ENCODE data around the gene TPCN2. TPM values are rescaled to one million over a fixed set of nuclear protein-coding genes. Genes with fewer than 3 reads are reported as not detected.

TPCN2 gene
- total RNA-seq, 4 donors from 2014 or later, result 27.1 to 36.1 (median 31.3) TPM

DNA sequence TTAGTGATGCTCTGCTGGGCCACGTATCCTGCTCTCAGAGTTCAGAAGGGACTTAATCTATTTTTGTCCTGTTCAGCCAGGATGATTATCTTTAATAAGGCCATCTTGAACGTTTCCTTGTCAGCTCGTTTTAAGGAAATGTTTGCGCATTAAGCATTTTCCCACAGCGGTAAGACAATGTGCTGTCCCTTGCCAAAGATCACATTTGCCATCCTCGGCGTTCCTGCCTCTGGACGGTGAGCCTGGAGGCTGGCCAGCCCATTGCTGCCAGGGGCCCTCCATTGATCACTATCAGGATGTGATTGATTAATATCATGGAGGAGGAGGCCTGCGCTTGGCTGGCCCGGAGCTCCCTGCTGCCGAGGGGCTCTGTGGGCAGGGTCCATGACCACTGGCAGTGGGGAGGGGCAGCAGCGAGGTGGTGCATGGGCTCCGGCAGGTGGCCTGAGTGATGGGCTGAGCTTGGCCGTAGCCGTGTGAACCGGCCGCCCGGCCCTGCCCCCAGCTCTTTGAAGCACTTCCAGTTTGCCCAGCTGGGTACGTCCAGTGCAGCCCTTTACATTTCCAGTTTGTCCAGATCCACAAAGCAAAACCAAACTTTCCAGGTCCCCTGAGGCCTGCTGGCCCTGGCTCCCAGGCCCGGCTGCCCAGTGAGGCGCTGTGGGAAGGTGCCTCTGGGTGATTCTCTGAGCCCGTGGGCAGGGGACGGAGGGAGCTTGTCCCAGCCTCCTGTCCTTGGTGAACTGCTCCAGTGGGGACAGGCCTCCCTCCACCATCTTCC is 57.5 kb downstream of the TPCN2 start:
- H3K36me3 ChIP-seq, result peaks cover 0 to 21% (median 0%) of the 10 kb centered on the region in 3 donors
- DNase-seq (ENCODE audit: low spot score in 2 of 2), result no peak
- 70% methylated on average over 17 to 23 of the region's 23 CpGs for WGBS, 2 donors
- H3K9me3 ChIP-seq, result peaks cover 0 to 3% (median 0%) of the 10 kb centered on the region in 4 donors
- H3K27ac ChIP-seq, result no peak overlapping the region
- no peak overlapping the region for H3K4me3 ChIP-seq
- H3K4me1 ChIP-seq, result peaks cover 0 to 12% (median 0%) of the 10 kb centered on the region in 4 donors
- TF ChIP-seq, protein P1, sequence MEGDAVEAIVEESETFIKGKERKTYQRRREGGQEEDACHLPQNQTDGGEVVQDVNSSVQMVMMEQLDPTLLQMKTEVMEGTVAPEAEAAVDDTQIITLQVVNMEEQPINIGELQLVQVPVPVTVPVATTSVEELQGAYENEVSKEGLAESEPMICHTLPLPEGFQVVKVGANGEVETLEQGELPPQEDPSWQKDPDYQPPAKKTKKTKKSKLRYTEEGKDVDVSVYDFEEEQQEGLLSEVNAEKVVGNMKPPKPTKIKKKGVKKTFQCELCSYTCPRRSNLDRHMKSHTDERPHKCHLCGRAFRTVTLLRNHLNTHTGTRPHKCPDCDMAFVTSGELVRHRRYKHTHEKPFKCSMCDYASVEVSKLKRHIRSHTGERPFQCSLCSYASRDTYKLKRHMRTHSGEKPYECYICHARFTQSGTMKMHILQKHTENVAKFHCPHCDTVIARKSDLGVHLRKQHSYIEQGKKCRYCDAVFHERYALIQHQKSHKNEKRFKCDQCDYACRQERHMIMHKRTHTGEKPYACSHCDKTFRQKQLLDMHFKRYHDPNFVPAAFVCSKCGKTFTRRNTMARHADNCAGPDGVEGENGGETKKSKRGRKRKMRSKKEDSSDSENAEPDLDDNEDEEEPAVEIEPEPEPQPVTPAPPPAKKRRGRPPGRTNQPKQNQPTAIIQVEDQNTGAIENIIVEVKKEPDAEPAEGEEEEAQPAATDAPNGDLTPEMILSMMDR (IDR thresholded peaks at IDR 0.05), result no peak
- TF ChIP-seq POLR2A (IDR thresholded peaks at IDR 0.05) (no peak), EP300 (IDR thresholded peaks at IDR 0.05) (no peak)
- no peaks in the 10 kb centered on the region for H3K27me3 ChIP-seq

DNA sequence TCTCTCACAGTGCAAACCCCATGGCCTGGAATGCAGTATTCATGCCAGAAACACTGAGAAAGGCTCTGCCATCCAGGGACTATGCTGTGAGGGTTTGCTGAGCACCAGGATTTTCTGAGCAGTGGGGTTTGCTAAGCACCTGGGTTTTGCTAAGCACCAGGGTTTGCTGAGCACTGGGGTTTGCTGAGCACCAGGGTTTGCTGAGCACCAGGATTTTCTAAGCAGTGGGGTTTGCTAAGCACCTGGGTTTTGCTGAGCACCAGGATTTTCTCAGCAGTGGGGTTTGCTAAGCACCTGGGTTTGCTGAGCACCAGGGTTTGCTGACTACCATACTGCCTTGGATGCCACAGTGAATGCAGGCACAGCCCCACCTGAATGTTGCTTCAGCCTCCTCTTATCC is 58.7 kb downstream of the TPCN2 start:
- no peak for TF ChIP-seq EP300 (IDR thresholded peaks at IDR 0.05)
- no peak for TF ChIP-seq POLR2A (IDR thresholded peaks at IDR 0.05)
- TF ChIP-seq, protein P1 (IDR thresholded peaks at IDR 0.05), result no peak
- DNase-seq (ENCODE audit: low spot score in 2 of 2), result no peak
- no peak overlapping the region for H3K4me3 ChIP-seq
- peaks cover 0 to 3% (median 0%) of the 10 kb centered on the region in 4 donors for H3K9me3 ChIP-seq
- H3K4me1 ChIP-seq, result peaks cover 0 to 10% (median 0%) of the 10 kb centered on the region in 4 donors
- H3K27me3 ChIP-seq, result no peaks in the 10 kb centered on the region
- H3K27ac ChIP-seq, result no peak overlapping the region
- peaks cover 0 to 21% (median 0%) of the 10 kb centered on the region in 3 donors for H3K36me3 ChIP-seq

DNA sequence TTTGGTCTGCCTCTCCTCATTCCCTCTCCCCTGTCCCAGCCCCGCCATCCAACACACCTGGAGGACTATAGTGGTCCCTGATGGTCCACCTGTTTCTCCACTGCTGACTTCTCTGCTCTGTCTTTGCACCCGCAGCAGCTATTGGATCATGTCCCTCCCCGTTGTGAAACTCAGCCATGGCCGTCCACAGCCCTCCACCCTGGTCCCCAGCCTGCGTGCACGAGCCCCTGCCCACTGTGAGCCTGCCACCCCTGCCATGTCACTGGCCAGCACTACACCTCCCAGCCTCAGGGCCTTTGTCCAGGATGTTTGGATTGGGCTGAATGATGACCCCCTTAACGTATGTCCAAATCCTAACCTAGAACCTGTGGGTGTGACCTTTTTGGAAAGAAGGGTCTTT is 59.3 kb downstream of the TPCN2 start:
- H3K9me3 ChIP-seq, result peaks cover 0 to 3% (median 0%) of the 10 kb centered on the region in 4 donors
- H3K4me3 ChIP-seq, result no peak overlapping the region
- H3K27me3 ChIP-seq, result no peaks in the 10 kb centered on the region
- TF ChIP-seq EP300 (IDR thresholded peaks at IDR 0.05) (no peak), POLR2A (IDR thresholded peaks at IDR 0.05) (no peak)
- TF ChIP-seq, protein P1 (IDR thresholded peaks at IDR 0.05), result no peak
- H3K27ac ChIP-seq, result no peak overlapping the region
- DNase-seq (ENCODE audit: low spot score in 2 of 2), result no peak
- peaks cover 0 to 21% (median 0%) of the 10 kb centered on the region in 3 donors for H3K36me3 ChIP-seq
- WGBS, 2 donors, result 95 to 97% methylated on average over 7 of the region's 7 CpGs
- H3K4me1 ChIP-seq, result peaks cover 0 to 7% (median 0%) of the 10 kb centered on the region in 4 donors

DNA sequence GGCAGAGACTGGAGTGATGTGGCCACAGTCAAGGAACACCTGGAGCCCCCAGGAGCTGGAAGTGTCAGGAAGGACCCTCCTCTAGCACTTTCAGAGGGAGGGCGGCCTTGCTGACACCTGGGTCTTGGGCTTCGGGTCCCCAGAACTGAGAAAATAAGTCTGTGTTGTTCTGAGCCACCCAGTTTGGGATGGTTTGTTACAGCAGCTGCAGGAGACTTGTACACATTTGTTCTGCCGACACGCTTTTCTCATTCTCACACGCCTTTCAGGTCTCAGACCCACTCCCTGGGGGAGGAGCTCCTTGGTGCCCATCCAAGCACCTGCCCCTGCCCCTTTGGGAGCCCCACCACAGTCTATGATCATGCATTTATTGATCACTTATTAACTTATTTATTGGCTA is 59.8 kb downstream of the TPCN2 start:
- TF ChIP-seq, protein P1 (IDR thresholded peaks at IDR 0.05), result no peak
- TF ChIP-seq POLR2A (IDR thresholded peaks at IDR 0.05), result no peak
- no peak for TF ChIP-seq EP300 (IDR thresholded peaks at IDR 0.05)
- DNase-seq (ENCODE audit: low spot score in 2 of 2), result no peak
- 75 to 90% methylated on average over 5 of the region's 5 CpGs for WGBS, 2 donors
- Histone ChIP-seq H3K4me1 (peaks cover 0 to 7% (median 0%) of the 10 kb centered on the region in 4 donors), H3K4me3 (no peak overlapping the region), H3K36me3 (peaks cover 0 to 21% (median 0%) of the 10 kb centered on the region in 3 donors), H3K27ac (no peak overlapping the region), H3K9me3 (peaks cover 0 to 3% (median 0%) of the 10 kb centered on the region in 4 donors), H3K27me3 (no peaks in the 10 kb centered on the region)

DNA sequence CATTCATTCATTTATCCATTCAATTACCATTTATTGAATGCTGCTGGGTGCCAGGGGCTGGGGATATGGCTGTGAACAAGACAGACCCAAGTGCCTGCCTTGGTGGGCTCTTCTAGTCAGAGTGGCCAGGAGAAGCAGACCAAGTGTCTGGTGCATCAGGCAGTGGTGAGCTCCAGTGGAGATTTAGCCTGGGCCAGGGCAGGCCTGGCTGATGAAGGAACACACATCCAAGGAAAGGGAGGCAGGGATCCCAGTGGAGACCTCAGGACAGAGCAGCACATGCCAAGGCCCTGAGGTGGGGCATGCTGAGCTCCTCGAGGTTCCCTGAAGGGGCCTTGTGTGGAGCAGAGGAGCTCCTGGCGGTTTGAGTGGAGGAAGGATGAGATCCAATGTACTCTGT is 60.4 kb downstream of the TPCN2 start:
- WGBS, 2 donors, result 92 to 100% methylated on average over 2 of the region's 2 CpGs
- no peak for DNase-seq (ENCODE audit: low spot score in 2 of 2)
- Histone ChIP-seq H3K4me3 (no peak overlapping the region), H3K36me3 (peaks cover 0 to 21% (median 0%) of the 10 kb centered on the region in 3 donors), H3K4me1 (peaks cover 0 to 7% (median 0%) of the 10 kb centered on the region in 4 donors), H3K27me3 (no peaks in the 10 kb centered on the region), H3K27ac (no peak overlapping the region), H3K9me3 (peaks cover 0 to 3% (median 0%) of the 10 kb centered on the region in 4 donors)
- TF ChIP-seq, protein P1 (IDR thresholded peaks at IDR 0.05), result no peak
- no peak for TF ChIP-seq POLR2A (IDR thresholded peaks at IDR 0.05)
- TF ChIP-seq EP300 (IDR thresholded peaks at IDR 0.05), result no peak
